GM06990 (cell line): ENCODE data around the gene GHR.
"Not testable (repeated sequence)": the region's sequence is repeated elsewhere in the genome, so short reads cannot be mapped to it uniquely, and the experiment has no call there.

Experiments
- DNase-seq: peaks from one replicate; pipeline ENCODE4 v3.0.0-alpha.2; 2011; ENCODE audit not compliant: insufficient read length; ENCODE audit errors: extremely low read depth
- H3K27me3 ChIP-seq: replicated peaks from 2 replicates; pipeline ENCODE4 v1.6.0; 2011; ENCODE audit warnings: low read length; ENCODE audit not compliant: control insufficient read depth, insufficient read depth
- H3K36me3 ChIP-seq: 2 replicates; pipeline ENCODE4 v1.5.1; 2011; ENCODE audit warnings: low read length; ENCODE audit not compliant: control insufficient read depth, insufficient read depth
- H3K4me3 ChIP-seq: replicated peaks from 2 replicates; pipeline ENCODE4 v1.5.1; 2011; ENCODE audit warnings: low read depth, mild to moderate bottlenecking, control low read depth, low read length
- CTCF ChIP-seq: IDR thresholded peaks from 2 replicates; pipeline ENCODE4 v1.5.1; 2011; ENCODE audit warnings: low read length, control low read depth, mild to moderate bottlenecking, inconsistent platforms; ENCODE audit not compliant: insufficient read depth, poor library complexity, severe bottlenecking

Gene GHR

GRCh38 chr5:42569325-42569724 lies 146.1 kb downstream of the GHR start:
- Histone ChIP-seq H3K36me3 (no peaks in the 10 kb centered on the region), H3K4me3 (no peak overlapping the region), H3K27me3 (no peaks in the 10 kb centered on the region)
- no peak for DNase-seq
- no peak for TF ChIP-seq CTCF

GRCh38 chr5:42569953-42570548 lies 146.8 kb downstream of the GHR start:
- H3K36me3 ChIP-seq, result no peaks in the 10 kb centered on the region
- DNase-seq, result no peak
- H3K4me3 ChIP-seq, result no peak overlapping the region
- TF ChIP-seq CTCF, result no peak
- H3K27me3 ChIP-seq, result no peaks in the 10 kb centered on the region

GRCh38 chr5:42570966-42571960 lies 148.0 kb downstream of the GHR start:
- Histone ChIP-seq H3K4me3 (no peak overlapping the region), H3K27me3 (no peaks in the 10 kb centered on the region), H3K36me3 (no peaks in the 10 kb centered on the region)
- TF ChIP-seq CTCF, result no peak
- DNase-seq, result no peak

DNA sequence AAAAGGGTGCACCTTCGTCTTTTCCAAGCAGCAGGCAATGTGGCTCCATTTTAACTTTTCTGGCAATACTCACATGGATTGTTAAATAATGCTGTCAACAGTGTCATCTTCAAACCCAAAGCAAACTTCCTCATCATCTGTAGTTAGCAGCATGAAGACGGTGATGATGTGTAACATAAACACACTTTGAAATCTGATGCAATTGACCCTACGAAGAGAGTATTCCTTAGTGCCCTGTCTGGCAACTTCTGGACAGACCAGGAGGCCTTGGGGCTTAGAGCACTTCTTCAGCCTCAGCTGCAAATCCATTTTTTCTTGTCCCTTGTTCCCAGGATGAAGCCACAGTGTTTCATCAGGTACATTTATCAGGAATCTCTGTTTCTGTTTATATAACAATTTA lies 149.1 kb downstream of the GHR start:
- Histone ChIP-seq H3K27me3 (no peaks in the 10 kb centered on the region), H3K36me3 (no peaks in the 10 kb centered on the region), H3K4me3 (no peak overlapping the region)
- no peak for DNase-seq
- no peak for TF ChIP-seq CTCF

DNA sequence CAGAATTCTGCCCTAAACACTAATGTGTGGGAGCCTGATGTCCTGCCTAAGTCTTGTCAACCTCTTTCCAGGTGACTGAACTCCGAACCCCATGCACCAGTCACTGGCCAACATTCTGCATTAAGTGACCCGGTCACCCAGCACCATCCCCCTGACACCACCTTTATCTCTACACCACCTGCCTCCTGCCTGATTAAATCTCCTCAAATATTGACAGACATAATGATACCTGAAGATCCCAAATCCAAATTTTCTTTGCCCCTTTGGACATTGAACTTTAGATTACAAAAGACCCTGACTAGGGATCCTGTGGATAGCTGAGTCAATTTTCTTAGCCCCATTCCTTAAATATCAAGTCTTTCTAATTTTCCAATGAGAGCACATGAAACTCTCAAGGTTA lies 150.1 kb downstream of the GHR start:
- H3K36me3 ChIP-seq, result no peaks in the 10 kb centered on the region
- H3K4me3 ChIP-seq, result no peak overlapping the region
- TF ChIP-seq CTCF, result no peak
- H3K27me3 ChIP-seq, result no peaks in the 10 kb centered on the region
- no peak for DNase-seq

- H3K27me3 ChIP-seq, H3K36me3 ChIP-seq, H3K4me3 ChIP-seq, DNase-seq: not testable (repeated sequence)
Measured at GRCh38 chr5:42575914-42576313, 152.7 kb downstream of the GHR start.

GRCh38 chr5:42578901-42579300 lies 155.7 kb downstream of the GHR start:
- not testable (repeated sequence) for DNase-seq, H3K27me3 ChIP-seq, H3K36me3 ChIP-seq, H3K4me3 ChIP-seq
